Keratinocyte (primary cell): Measurements from ENCODE around the gene FAIM2. TPM values are rescaled to one million over a fixed set of nuclear protein-coding genes. Genes with fewer than 3 reads are reported as not detected.

Experiments used
- DNase-seq: peaks from one replicate; pipeline ENCODE4 v3.0.0-alpha.2; 2011; ENCODE audit warnings: low read depth, missing footprints, low spot score
- FAIRE-seq: peaks from 2 replicates; lab custom pipeline; 2011; peaks lifted over from hg19 to GRCh38; lab: Jason Lieb, UNC
- H2AFZ ChIP-seq: 2 replicates; pipeline ENCODE4 v1.6.0; 2012; ENCODE audit warnings: low read length, control low read depth, inconsistent platforms; ENCODE audit not compliant: control insufficient read depth
- H3K27ac ChIP-seq: 2 replicates; pipeline ENCODE4 v1.5.1; 2011; ENCODE audit warnings: low read length; ENCODE audit not compliant: control insufficient read depth, insufficient read depth
- H3K27me3 ChIP-seq: 3 replicates; pipeline ENCODE4 v1.6.0; 2011; ENCODE audit warnings: low read length; ENCODE audit not compliant: control insufficient read depth, insufficient read depth; ENCODE audit errors: extremely low read depth
- H3K36me3 ChIP-seq, 2 experiments: 2 replicates in 1 of 2; 3 replicates in 1 of 2; pipeline ENCODE4 v1.5.1; 2011; ENCODE audit warnings: low read length in 2 of 2, mild to moderate bottlenecking in 1 of 2; ENCODE audit not compliant: control insufficient read depth in 2 of 2, insufficient read depth in 2 of 2; ENCODE audit errors: extremely low read depth in 1 of 2
- H3K4me1 ChIP-seq: 3 replicates; pipeline ENCODE4 v1.5.1; 2011; ENCODE audit warnings: low read length; ENCODE audit not compliant: control insufficient read depth, insufficient read depth; ENCODE audit errors: extremely low read depth
- H3K4me2 ChIP-seq: 3 replicates; pipeline ENCODE4 v1.6.0; 2011; ENCODE audit warnings: low read depth, low read length; ENCODE audit not compliant: control insufficient read depth, insufficient read depth; ENCODE audit errors: extremely low read depth
- H3K4me3 ChIP-seq, 3 experiments: fragments of 200-600 bp in 1 of 3; sonication (generic) in 1 of 3; 2 replicates in 2 of 3; 3 replicates in 1 of 3; pipeline ENCODE4 v1.5.1; 2011 to 2016; ENCODE audit warnings: low read length in 3 of 3, mild to moderate bottlenecking in 3 of 3, control low read depth in 2 of 3, inconsistent platforms in 1 of 3, low read depth in 1 of 3, mixed read lengths in 1 of 3, mixed run types in 1 of 3, moderate library complexity in 1 of 3; ENCODE audit not compliant: control insufficient read depth in 2 of 3, insufficient read depth in 2 of 3; ENCODE audit errors: extremely low read depth in 1 of 3
- H3K79me2 ChIP-seq: 2 replicates; pipeline ENCODE4 v1.6.0; 2012; ENCODE audit warnings: low read length; ENCODE audit not compliant: control insufficient read depth, insufficient read depth
- H3K9ac ChIP-seq: 3 replicates; pipeline ENCODE4 v1.6.0; 2011; ENCODE audit warnings: low read length; ENCODE audit not compliant: control insufficient read depth, insufficient read depth; ENCODE audit errors: extremely low read depth
- H3K9me1 ChIP-seq: 3 replicates; pipeline ENCODE4 v1.6.0; 2011; ENCODE audit warnings: low read length; ENCODE audit not compliant: control insufficient read depth, insufficient read depth; ENCODE audit errors: extremely low read depth
- H3K9me3 ChIP-seq: 2 replicates; pipeline ENCODE4 v1.5.1; 2012; ENCODE audit warnings: low read depth, low read length; ENCODE audit not compliant: control insufficient read depth
- H4K20me1 ChIP-seq: 3 replicates; pipeline ENCODE4 v1.6.0; 2011; ENCODE audit warnings: low read length; ENCODE audit not compliant: control insufficient read depth, insufficient read depth; ENCODE audit errors: extremely low read depth
- EZH2 ChIP-seq: IDR thresholded peaks from one replicate; pipeline ENCODE4 v1.6.1; 2012; ENCODE audit warnings: inconsistent platforms, mild to moderate bottlenecking, low read length, moderate library complexity
- dilution Hi-C: fragments of 300-500 bp; cut with MboI; formaldehyde crosslinking; loops from one replicate; pipeline ENCODE4 v1.7.0; 2020; ENCODE audit warnings: low sequenced_read_pairs; ENCODE audit not compliant: extremely low pct_ligation_motif_present
- polyA plus RNA-seq, 5 experiments: library from polyadenylated mRNA; depleted of rRNA in 3 of 5; stranded (reverse) in 3 of 5; stranded (forward) in 1 of 5; unstranded in 1 of 5; fragments of >200 nt; gene quantifications; 1 replicate in 1 of 5; 2 replicates in 3 of 5; 3 replicates in 1 of 5; pipeline versions ENCODE4 v1.2.1 to v1.2.3, GENCODE V29; 2011 to 2012; ENCODE audit warnings: missing spikeins in 2 of 5, low read depth in 1 of 5, low replicate concordance in 1 of 5
- TF ChIP-seq, protein P1 (sequence below), 3 experiments: IDR thresholded peaks in 1 of 3; conservative IDR thresholded peaks in 1 of 3; optimal IDR thresholded peaks in 1 of 3; 2 replicates in 2 of 3; 3 replicates in 1 of 3; pipeline versions ENCODE3 to v1.5.1; 2011; ENCODE audit warnings: low read length in 3 of 3, mild to moderate bottlenecking in 3 of 3, moderate library complexity in 2 of 3, control low read depth in 1 of 3, inconsistent platforms in 1 of 3; ENCODE audit not compliant: insufficient read depth in 2 of 3; ENCODE audit errors: extremely low read depth in 1 of 3

FAIM2 gene
- polyA plus RNA-seq, 1 donor (not counting 4 experiments of a cell fraction or from before 2014, with no cell fraction given): not detected

- no peaks in the 10 kb centered on the region for H3K9me1 ChIP-seq
- no peak overlapping the region for H2AFZ ChIP-seq
- H4K20me1 ChIP-seq: no peaks in the 10 kb centered on the region
- no peak for DNase-seq
- H3K9me3 ChIP-seq: no peaks in the 10 kb centered on the region
- peak overlapping the region; percentile 93 for H3K4me2 ChIP-seq
- H3K36me3 ChIP-seq: no peaks in the 10 kb centered on the region
- dilution Hi-C loops: no loop called here
- H3K4me3 ChIP-seq: no peak overlapping the region
- peaks cover 7% of the 10 kb centered on the region for H3K79me2 ChIP-seq
- no peak overlapping the region for H3K27ac ChIP-seq
- H3K27me3 ChIP-seq: no peaks in the 10 kb centered on the region
- H3K4me1 ChIP-seq: peaks cover 14% of the 10 kb centered on the region
- H3K9ac ChIP-seq: no peak overlapping the region
- FAIRE-seq: no peak
- TF ChIP-seq EZH2: no peak
- TF ChIP-seq, protein P1, sequence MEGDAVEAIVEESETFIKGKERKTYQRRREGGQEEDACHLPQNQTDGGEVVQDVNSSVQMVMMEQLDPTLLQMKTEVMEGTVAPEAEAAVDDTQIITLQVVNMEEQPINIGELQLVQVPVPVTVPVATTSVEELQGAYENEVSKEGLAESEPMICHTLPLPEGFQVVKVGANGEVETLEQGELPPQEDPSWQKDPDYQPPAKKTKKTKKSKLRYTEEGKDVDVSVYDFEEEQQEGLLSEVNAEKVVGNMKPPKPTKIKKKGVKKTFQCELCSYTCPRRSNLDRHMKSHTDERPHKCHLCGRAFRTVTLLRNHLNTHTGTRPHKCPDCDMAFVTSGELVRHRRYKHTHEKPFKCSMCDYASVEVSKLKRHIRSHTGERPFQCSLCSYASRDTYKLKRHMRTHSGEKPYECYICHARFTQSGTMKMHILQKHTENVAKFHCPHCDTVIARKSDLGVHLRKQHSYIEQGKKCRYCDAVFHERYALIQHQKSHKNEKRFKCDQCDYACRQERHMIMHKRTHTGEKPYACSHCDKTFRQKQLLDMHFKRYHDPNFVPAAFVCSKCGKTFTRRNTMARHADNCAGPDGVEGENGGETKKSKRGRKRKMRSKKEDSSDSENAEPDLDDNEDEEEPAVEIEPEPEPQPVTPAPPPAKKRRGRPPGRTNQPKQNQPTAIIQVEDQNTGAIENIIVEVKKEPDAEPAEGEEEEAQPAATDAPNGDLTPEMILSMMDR (optimal IDR thresholded peaks at IDR 0.05 in 1 of 3, IDR thresholded peaks at IDR 0.05 in 1 of 3, conservative IDR thresholded peaks at IDR 0.05 in 1 of 3; ENCODE audit: extremely low read depth in 1 of 3, insufficient read depth in 2 of 3, low read length in 3 of 3): no peak
Measured at GRCh38 chr12:49843876-49844437, 59.7 kb downstream of the FAIM2 start.

GRCh38 chr12:49843411-49843810, 60.3 kb downstream of the FAIM2 start:
- Histone ChIP-seq H3K4me1 (peaks cover 14% of the 10 kb centered on the region), H3K79me2 (peaks cover 7% of the 10 kb centered on the region), H4K20me1 (no peaks in the 10 kb centered on the region), H3K27me3 (no peaks in the 10 kb centered on the region), H3K4me2 (peak overlapping the region; percentile 93), H3K27ac (peak overlapping the region; percentile 95), H2AFZ (peak overlapping the region; percentile 68), H3K9me1 (no peaks in the 10 kb centered on the region), H3K36me3 (no peaks in the 10 kb centered on the region), H3K9ac (peak overlapping the region; percentile 97), H3K9me3 (no peaks in the 10 kb centered on the region), H3K4me3 (peak overlapping the region; percentile 62 to 92 (median 89))
- TF ChIP-seq EZH2: no peak
- TF ChIP-seq, protein P1 (optimal IDR thresholded peaks at IDR 0.05 in 1 of 3, IDR thresholded peaks at IDR 0.05 in 1 of 3, conservative IDR thresholded peaks at IDR 0.05 in 1 of 3; ENCODE audit: extremely low read depth in 1 of 3, insufficient read depth in 2 of 3, low read length in 3 of 3): no peak
- no peak for FAIRE-seq
- DNase-seq: no peak
- dilution Hi-C loops: no loop called here
